SU-DHL-6 (cell line): ENCODE results near the gene CDC45.

Experiments
- H2AFZ ChIP-seq: fragments of 200-600 bp; sonication (generic); 2 replicates; pipeline ENCODE4 v1.6.1; 2014; ENCODE audit warnings: low read depth, mild to moderate bottlenecking, moderate library complexity, mixed read lengths, antibody characterized with exemption, low read length; ENCODE audit not compliant: severe bottlenecking
- H3F3A ChIP-seq: fragments of 200-600 bp; shearing (Covaris generic); 2 replicates; pipeline ENCODE4 v1.6.0; 2016; ENCODE audit warnings: antibody characterized with exemption, mild to moderate bottlenecking; ENCODE audit not compliant: insufficient read depth
- H3K27ac ChIP-seq: fragments of 200-600 bp; sonication (generic); 2 replicates; pipeline ENCODE4 v1.5.1; 2016; ENCODE audit warnings: low read depth, mild to moderate bottlenecking, low read length, moderate library complexity, mixed read lengths
- H3K27me3 ChIP-seq: fragments of 200-600 bp; sonication (generic), shearing (Covaris generic); 2 replicates; pipeline ENCODE4 v1.6.0; 2014; ENCODE audit warnings: mild to moderate bottlenecking, low read length
- H3K36me3 ChIP-seq: fragments of 200-600 bp; sonication (generic); 2 replicates; pipeline ENCODE4 v1.6.1; 2014; ENCODE audit warnings: mild to moderate bottlenecking, low read length, mixed read lengths
- H3K4me2 ChIP-seq: fragments of 300-600, 200-600 bp; shearing (Covaris generic), sonication (generic); 2 replicates; pipeline ENCODE4 v1.6.0; 2014; ENCODE audit warnings: low read length, low read depth, mild to moderate bottlenecking; ENCODE audit not compliant: poor library complexity, severe bottlenecking
- H3K4me3 ChIP-seq: fragments of 200-600 bp; sonication (generic); 2 replicates; pipeline ENCODE4 v1.5.1; 2014; ENCODE audit warnings: antibody characterized with exemption, low read length, mild to moderate bottlenecking, mixed read lengths; ENCODE audit not compliant: insufficient read depth, poor library complexity, severe bottlenecking
- H3K79me2 ChIP-seq: fragments of 200-600 bp; sonication (generic); 2 replicates; pipeline ENCODE4 v1.6.1; 2014; ENCODE audit warnings: mild to moderate bottlenecking, low read length, moderate library complexity; ENCODE audit not compliant: insufficient read depth
- H3K9ac ChIP-seq: fragments of 200-600 bp; sonication (generic); 2 replicates; pipeline ENCODE4 v1.7.0; 2014; ENCODE audit warnings: mild to moderate bottlenecking, low read length
- H3K9me2 ChIP-seq: fragments of 200-600 bp; sonication (generic); replicated peaks from 2 replicates; pipeline ENCODE4 v1.6.1; 2014; ENCODE audit warnings: low read length; ENCODE audit not compliant: insufficient read depth
- H3K9me3 ChIP-seq: fragments of 200-600 bp; sonication (generic); 2 replicates; pipeline ENCODE4 v1.6.1; 2014; ENCODE audit warnings: low read length, mixed read lengths; ENCODE audit not compliant: insufficient read depth
- H4K20me1 ChIP-seq: fragments of 200-600 bp; sonication (generic); 2 replicates; pipeline ENCODE4 v1.6.1; 2014; ENCODE audit warnings: low read depth, mild to moderate bottlenecking, antibody characterized with exemption, low read length, moderate library complexity, mixed read lengths
- CTCF ChIP-seq: fragments of 200-600 bp; sonication (generic); IDR thresholded peaks from one replicate; pipeline ENCODE4 v1.5.1; 2017; ENCODE audit warnings: antibody characterized with exemption, mild to moderate bottlenecking, low read length, moderate library complexity; ENCODE audit not compliant: insufficient read depth, poor library complexity, severe bottlenecking
- EZH2phosphoT487 ChIP-seq: fragments of 200-600 bp; sonication (generic), shearing (Covaris generic); conservative IDR thresholded peaks from 2 replicates; pipeline ENCODE4 v1.6.1; 2018; ENCODE audit warnings: mild to moderate bottlenecking, antibody characterized with exemption, low read length, moderate library complexity, mixed read lengths

CDC45 gene

GRCh38 chr22:19524170-19525115, 44.7 kb downstream of the CDC45 start, which contains the start of gene CLDN5:
Gene CLDN5 (minus strand): TSS chr22:19524410. CDS start chr22:19524255, 155 bp downstream.
- Histone ChIP-seq H3K79me2 (no peaks in the 10 kb centered on the region), H3K9me2 (no peaks in the 10 kb centered on the region), H4K20me1 (no peaks in the 10 kb centered on the region), H3K9me3 (no peaks in the 10 kb centered on the region), H3K36me3 (no peaks in the 10 kb centered on the region), H3K9ac (no peak within 1 kb of the TSS), H3K4me2 (no peak within 1 kb of the TSS), H3F3A (no peaks in the 10 kb centered on the region), H3K27ac (no peak within 1 kb of the TSS), H2AFZ (no peak within 1 kb of the TSS), H3K4me3 (no peak within 1 kb of the TSS), H3K27me3 (no peaks in the 10 kb centered on the region)
- no peak for TF ChIP-seq EZH2phosphoT487
- no peak for TF ChIP-seq CTCF

GRCh38 chr22:19525116-19525660, 45.5 kb downstream of the CDC45 start:
- H4K20me1 ChIP-seq = no peaks in the 10 kb centered on the region
- H3K9me2 ChIP-seq = no peaks in the 10 kb centered on the region
- no peaks in the 10 kb centered on the region for H3K36me3 ChIP-seq
- TF ChIP-seq CTCF = no peak
- no peak for TF ChIP-seq EZH2phosphoT487
- H3K9me3 ChIP-seq = no peaks in the 10 kb centered on the region
- H3K27ac ChIP-seq = no peak overlapping the region
- no peaks in the 10 kb centered on the region for H3K27me3 ChIP-seq
- H2AFZ ChIP-seq = no peak overlapping the region
- H3K4me3 ChIP-seq = no peak overlapping the region
- H3F3A ChIP-seq = no peaks in the 10 kb centered on the region
- no peak overlapping the region for H3K9ac ChIP-seq
- H3K79me2 ChIP-seq = no peaks in the 10 kb centered on the region
- no peak overlapping the region for H3K4me2 ChIP-seq

GRCh38 chr22:19525666-19526065, 45.9 kb downstream of the CDC45 start:
- no peak overlapping the region for H3K4me3 ChIP-seq
- H3K4me2 ChIP-seq = no peak overlapping the region
- TF ChIP-seq EZH2phosphoT487 (no peak), CTCF (no peak)
- no peak overlapping the region for H3K27ac ChIP-seq
- H3F3A ChIP-seq = no peaks in the 10 kb centered on the region
- no peaks in the 10 kb centered on the region for H3K9me3 ChIP-seq
- H3K36me3 ChIP-seq = no peaks in the 10 kb centered on the region
- no peaks in the 10 kb centered on the region for H3K9me2 ChIP-seq
- no peak overlapping the region for H2AFZ ChIP-seq
- no peaks in the 10 kb centered on the region for H3K27me3 ChIP-seq
- no peaks in the 10 kb centered on the region for H3K79me2 ChIP-seq
- H4K20me1 ChIP-seq = no peaks in the 10 kb centered on the region
- no peak overlapping the region for H3K9ac ChIP-seq
